ENCODE results near the gene FBLN1.
"Not testable (repeated sequence)": the region's sequence is repeated elsewhere in the genome, so short reads cannot be mapped to it uniquely, and the experiment has no call there.

FBLN1 gene

DNA sequence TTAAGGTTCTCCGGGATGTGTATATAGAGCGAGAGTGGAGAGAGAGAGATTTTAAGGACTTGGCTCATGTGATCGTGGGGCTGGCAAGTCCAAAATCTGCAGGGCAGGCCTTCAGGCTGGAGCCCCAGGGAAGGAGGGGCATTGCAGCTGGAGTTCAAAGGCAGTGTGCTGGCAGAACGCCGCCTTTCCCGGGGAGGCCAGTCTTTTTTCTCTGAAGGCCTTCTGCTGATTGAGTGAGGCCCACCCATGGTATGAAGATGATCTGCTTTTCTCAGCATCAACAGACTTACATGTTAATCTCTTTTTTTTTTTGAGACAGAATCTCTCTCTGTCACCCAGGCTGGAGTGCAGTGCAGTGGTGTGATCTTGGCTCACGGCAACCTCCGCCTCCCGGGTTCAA lies 25.4 kb downstream of the FBLN1 start:
- no peak for DNase-seq (ENCODE audit: low read depth in 2 of 2)

DNA sequence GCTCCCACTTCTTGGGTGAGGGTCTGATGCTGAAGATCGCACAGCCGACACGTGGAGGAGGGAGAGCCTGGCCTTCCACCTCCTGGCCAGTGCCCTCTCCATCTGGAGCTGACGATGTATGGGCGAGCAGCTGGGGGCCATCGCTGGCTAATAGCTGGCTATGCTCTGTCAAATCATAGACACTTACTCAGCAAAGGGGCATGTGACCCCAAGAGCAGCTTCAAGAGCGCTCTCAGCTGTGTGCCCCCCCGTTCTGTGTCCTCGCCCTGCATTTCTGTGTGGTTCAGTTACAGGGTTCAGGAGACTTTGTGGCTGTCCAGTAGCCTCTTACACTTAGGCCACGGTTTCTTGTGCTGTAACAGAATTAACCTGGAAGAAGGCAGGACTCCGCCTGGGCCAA lies 26.4 kb downstream of the FBLN1 start:
- DNase-seq (ENCODE audit: low read depth in 2 of 2), result no peak

DNA sequence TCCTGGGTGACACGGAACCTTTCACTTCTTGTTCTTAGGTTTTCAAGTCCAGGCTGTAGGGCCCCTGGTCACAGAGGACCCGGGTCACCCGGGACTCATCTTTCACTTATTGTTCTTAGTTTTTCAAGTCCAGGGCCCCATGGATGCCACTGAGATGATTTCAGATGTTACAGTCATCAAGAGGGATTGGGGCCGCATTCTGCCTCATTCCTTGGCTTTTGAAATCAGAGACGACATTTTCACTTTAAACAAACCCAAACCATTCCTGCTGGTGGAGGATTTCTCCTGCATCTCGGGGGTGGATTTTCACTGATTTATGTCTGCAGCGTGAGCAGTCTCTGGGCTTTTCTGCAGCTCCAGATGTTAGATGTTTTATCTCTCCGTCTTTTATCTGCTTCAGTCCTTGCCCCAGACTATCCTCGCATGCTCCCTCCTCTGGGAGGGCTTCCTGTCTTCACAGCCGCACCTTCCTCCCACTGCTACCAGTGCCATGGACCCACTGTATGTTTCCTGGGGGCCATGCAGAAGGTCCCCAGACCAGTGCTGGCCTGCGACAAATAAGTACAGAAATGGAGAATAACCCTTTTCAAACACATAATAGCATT lies 27.4 kb downstream of the FBLN1 start:
- no peak for DNase-seq (ENCODE audit: low read depth in 2 of 2)

DNA sequence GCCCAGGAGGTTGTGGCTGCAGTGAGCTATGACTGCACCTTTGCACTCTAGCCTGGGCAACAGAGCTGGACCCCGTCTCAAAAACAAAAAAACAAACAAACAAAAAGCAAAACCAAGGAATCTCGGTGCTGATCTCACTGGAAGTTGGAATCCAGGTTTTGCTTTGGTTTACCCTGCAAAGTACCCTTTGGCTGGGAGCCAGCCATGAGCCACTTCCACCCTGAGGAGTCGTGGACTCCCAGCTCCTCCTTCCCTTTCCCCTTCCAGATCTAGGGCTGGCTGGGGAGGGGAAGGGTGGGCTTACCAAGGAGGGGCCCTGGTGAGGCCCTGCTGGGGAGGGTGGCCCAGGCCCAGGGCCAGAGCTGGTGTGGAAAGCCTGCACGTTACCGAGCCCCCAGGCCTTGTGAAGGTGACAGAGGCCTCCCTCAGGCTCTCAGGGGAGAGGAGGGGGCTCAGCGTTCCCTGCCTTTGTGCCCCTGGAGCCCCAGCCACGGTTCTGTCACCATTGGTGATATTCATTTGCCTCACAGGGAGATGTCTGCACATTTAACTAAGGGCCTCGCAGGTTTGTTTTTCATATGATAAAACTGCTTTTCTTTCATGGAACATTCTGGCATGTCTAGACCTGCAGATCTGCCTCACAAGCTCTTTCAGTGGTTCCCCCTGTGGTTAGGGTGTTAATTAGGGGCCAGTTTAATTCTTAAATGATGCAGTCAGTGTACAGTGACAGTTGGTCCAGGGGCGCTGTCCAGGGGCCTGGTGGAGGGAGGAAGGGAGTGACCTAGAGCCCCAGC lies 29.0 kb downstream of the FBLN1 start:
- DNase-seq (ENCODE audit: low read depth in 2 of 2), result no peak

DNA sequence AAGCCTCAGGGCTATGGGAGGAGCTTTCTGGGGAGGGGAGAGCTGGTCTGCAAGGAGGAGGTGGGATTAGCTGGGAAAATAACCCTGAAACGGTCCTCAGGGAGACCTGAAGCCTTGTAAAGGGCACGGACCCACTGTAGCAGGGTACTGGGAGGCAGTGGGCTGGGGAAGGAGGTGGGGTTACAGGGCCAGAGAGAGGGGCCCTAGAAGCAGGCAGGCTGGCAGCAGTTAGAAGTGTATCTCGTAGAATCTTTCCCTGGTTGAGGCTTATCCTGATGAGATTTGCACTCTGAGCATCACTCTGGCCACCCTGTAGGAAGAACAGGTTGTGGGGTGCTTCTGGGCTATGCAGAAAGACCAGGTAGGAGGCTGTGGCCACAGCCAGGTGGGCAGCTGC lies 29.6 kb downstream of the FBLN1 start:
- no peak for DNase-seq (ENCODE audit: low read depth in 2 of 2)

DNA sequence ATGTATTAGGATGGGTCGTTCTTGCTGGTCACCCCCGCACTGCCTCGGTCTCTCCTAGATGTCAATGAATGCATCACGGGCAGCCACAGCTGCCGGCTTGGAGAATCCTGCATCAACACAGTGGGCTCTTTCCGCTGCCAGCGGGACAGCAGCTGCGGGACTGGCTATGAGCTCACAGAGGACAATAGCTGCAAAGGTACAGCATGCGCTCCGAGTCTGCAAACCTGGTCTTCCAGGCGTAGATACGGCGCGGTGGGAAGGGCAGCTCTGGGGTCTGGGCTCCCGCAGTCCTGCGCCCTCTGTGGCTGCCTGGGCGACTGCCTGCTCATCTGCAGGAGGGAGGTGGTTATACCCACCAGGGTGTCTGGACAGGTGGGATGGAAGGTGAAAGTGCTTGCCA lies 31.0 kb downstream of the FBLN1 start:
- DNase-seq (ENCODE audit: low read depth in 2 of 2), result no peak

DNA sequence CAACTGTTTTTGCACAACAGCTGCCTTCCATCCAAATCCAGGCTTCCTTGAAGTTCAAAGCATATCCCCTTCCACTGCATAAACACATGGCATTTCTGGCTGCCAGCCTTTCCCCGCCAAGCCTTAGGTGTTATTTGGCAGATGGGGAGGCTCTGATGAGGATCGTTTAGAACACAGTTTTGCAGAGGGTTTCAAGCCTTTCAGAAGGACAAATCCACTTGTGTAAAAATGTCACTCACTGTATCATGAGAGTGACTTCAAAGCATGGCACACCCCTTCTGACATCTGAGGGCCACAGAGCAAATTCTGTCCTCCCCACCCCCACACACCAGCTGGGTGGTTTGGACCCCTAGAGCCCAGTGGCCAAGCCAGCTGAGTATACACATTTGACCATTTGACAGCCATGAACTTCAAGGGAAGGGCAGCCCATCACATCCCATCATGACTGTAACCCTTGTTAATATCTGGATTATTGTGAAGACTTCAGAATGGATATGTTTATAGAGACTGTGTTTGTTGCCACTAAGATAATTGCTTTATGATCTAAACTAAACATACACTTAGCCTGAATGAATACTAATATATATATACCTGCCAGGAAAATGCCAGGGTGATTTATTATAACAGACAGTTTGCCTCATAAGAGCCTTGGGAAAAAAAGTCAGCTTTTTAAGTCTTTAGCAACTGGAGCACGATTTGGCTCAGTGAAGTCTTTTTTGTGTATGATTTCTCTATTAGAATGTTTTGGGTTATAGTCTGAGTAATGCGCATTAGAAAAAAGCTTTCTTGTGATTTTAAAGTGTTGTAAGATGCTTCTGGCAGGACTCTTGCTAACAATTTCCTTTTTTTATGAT lies 31.9 kb downstream of the FBLN1 start:
- DNase-seq (ENCODE audit: low read depth in 2 of 2), result no peak

DNA sequence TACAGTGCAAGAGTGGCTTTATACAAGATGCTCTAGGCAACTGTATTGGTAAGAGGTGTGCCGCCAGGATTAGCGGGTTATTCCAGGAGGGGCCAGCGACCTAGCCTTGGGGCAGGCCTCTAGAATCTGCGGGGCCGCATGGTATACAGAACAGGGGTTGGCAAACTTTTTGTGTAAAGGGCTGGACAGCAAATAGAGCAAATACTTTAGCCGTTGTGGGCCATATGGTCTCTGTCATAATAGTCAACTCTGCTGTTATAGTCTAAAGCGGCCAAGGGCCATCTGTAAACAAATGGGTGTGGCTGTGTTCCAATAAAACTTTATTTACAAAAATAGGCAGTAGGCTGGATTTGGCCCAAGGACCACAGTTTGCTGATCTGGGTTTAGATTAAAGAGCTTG lies 32.6 kb downstream of the FBLN1 start:
- DNase-seq (ENCODE audit: low read depth in 2 of 2), result no peak

DNA sequence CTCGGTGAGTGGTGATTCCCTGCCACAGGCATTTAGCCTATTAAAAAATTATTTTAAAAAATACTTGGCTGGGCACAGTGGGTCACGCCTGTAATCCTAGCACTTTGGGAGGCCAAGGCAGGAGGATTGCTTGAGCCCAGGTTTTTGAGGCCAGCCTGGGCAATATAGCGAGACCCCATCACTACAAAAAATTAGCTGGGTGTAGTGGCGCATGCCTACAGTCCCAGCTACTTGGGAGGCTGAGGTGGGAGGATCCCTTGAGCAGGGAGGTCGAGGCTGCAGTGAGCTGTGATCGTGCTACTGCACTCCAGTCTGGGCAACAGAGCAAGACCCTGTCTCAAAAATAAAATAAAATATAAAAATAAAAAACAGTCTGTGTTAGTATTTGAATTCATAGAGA lies 33.2 kb downstream of the FBLN1 start:
- DNase-seq (ENCODE audit: low read depth in 2 of 2), result not testable (repeated sequence)

DNA sequence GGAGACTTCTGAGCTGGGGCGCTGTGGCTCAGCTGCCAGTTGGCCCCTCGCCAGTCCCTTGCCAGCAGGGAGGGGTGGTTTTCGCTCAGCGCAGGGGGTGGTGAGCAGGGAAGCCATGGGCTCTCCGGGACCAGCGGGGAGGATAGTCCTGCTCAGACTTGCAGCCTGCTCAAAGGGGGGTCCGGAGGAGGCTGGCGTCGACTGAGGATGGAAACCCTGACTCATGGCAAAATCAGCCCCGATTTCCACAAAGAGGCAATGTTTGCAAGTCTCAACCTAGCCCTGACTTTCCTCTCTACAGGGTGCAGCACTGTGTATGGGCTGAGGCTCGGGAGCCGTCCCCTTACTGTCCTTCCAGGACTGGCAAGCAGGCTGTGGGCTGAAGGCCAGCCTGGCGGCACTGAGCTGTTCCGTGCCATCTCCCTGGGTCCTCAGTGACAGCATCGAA lies 35.1 kb downstream of the FBLN1 start:
- DNase-seq (ENCODE audit: low read depth in 2 of 2), result no peak

DNA sequence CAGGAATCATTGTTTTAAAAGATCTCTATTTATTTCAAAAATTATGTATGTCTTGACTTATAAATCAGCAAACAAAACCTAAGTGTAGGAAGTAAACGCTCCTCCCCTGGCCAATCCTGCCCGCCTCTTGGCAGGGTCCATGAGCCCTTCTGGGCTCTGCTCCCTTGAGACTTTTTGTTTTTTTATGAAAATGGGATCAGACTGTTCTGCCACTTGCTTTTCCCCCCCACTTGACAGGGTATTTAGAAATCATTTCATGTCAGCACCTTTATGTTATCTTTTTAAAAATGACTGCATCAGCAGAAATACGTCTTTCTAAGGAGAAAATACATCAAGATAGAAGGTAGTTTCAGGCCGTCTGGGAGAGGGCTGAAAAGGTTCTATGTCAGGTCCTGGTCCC lies 35.6 kb downstream of the FBLN1 start:
- no peak for DNase-seq (ENCODE audit: low read depth in 2 of 2)

DNA sequence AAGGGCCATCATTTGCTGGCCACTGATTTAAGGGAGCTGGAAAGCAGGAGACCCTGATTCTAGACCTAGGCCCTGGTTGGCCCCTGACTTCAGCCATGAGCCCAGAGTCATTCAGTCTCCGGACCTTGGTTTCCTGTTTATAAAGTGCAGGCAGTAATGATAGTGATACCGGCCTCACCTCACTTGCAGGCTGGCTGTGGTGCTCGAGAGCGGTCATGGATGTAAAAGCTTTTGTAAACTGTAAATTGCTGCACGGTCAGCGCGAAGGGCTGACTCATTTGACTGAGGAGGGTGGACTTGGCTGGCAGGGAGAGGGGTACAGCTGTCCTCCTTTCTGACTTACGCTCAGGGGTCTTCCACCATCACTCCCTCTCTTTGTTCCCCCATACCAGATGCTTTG lies 37.4 kb downstream of the FBLN1 start:
- no peak for DNase-seq (ENCODE audit: low read depth in 2 of 2)

DNA sequence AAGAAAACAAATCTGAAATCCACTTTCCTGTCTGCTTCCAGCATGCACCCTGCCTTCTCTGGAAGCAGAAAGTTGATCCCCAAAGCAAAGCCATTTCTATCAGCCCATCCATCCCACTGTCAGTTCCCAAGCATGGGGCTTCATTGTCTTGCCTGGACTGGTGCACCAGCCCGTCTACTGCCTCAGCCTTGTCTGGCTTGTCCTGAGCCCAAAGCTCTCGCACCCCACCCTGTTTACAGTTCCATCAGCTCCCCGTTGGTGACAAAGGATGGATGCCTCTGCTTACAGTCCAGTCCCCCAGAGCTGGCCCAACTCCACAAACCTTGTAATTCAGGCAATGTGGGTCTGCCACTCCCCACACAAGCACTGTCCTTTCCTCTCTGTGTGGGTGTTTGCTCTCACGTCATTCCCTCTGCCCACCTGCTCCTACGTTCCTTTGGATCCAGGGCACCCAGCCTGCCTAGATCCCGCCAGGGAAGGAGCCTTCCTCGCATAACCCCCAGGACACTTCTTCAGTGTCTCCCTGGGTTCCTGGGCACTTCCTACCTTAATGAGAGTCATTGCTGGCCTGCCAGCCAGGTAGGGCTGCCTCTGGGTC lies 38.8 kb downstream of the FBLN1 start:
- no peak for DNase-seq (ENCODE audit: low read depth in 2 of 2)

DNA sequence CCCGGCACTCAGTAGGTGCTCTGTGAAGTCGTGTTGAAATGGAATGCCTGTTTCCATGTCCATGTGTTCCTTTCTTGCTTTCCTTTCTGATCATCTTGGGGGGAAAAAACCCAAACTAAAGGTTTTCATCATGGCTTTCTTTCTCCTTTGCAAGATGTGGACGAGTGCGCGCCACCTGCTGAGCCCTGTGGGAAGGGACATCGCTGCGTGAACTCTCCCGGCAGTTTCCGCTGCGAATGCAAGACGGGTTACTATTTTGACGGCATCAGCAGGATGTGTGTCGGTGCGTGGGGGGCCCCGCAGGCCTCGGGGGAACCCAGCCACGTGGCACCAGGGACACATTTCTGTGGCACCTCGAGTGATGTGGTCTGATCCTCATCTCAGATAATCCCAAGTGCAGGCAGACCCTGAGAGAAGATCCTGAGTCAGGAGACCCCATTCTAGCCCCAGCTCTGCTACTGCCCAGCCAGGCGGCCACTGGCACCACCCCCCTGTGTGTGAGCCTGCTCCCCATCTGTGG lies 39.4 kb downstream of the FBLN1 start:
- no peak for DNase-seq (ENCODE audit: low read depth in 2 of 2)

DNA sequence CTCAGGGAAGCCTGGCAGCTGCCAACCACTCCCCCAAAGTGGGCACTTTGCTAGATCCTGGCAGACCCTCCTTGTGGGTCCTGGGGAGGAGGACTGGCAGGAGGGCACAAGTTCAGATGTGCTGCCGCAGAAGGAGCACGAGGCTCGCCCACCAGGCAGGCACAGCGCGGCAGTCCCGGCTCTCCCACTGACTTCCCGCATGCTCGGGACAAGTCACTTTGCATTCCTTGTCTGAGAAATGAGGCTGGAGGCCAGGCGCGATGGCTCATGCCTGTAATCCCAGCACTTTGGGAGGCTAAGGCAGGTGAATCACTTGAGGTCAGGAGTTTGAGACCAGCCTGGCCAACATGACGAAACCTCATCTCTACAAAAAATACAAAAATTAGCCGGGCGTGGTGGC lies 40.1 kb downstream of the FBLN1 start:
- DNase-seq (ENCODE audit: low read depth in 2 of 2), result not testable (repeated sequence)

DNA sequence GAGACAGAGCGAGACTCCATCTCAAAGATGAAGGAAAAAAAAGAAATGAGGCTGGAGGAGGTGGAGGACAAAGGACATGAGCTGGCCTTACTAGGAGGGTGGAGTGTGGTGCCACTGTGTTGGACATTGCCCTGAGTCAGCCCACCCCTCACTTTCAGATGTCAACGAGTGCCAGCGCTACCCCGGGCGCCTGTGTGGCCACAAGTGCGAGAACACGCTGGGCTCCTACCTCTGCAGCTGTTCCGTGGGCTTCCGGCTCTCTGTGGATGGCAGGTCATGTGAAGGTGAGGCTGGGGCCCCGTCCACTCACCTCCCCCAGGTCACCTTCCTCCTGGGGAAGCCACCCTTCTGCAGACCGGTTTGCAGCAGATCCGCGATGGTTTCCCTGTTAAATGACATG lies 40.6 kb downstream of the FBLN1 start:
- no peak for DNase-seq (ENCODE audit: low read depth in 2 of 2)

DNA sequence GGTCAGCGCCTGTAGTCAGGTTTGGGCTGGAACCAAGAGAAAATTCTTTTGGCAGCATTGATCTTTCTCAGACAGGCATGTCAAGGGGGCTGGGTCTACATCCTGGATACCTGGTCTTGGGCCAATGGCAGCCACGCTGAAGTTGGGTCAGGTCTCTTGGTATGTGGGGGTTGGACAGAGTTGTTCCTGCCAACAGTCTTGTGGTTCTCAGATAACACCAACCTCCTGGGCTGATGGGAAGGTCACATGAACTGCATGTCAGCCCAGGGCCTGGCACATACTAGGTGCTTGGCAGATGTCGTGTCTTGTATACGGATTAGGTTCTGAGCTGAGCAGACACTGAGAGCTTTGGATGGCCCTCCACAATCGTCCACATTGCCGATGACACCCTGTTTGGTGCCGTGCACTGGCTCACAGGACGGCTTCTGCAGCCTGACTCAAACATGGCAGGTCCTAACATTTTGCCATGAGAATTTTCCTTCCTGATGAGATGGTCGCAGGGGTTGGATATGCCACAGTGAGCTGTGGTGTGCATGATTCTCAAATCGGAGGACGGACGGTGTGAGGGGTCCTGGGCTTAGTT lies 42.0 kb downstream of the FBLN1 start:
- no peak for DNase-seq (ENCODE audit: low read depth in 2 of 2)

DNA sequence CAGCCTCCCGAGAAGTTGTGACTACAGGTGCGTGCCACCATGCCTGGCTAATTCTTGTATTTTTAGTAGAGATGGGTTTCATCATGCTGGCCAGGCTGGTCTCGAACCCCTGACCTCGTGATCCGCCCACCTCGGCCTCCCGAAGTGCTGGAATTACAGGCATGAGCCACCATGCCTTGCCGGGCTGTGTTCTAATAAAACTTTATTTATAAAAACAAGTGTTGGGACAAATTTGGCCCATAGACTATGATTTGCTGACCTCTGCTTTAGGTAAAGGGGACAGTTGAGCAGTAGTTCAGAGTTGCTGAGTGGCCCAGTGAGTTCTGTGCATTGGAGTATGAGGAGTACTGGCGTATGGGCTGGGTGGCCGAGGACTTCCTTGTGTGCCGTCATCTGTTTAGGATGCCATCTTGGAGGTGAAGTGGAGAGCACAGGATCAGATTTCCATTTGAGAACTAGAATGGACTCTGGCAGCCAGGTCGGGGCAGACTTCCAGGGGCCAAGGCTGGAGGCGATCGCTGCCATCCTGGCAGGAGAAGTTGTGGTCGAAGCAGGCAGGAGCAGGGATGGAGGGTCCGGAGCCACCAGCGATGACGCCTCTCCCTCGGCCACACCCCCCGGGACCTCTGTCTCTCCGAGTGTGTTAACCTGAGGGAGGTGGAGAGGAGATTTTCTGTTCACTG lies 43.8 kb downstream of the FBLN1 start:
- DNase-seq (ENCODE audit: low read depth in 2 of 2), result no peak

DNA sequence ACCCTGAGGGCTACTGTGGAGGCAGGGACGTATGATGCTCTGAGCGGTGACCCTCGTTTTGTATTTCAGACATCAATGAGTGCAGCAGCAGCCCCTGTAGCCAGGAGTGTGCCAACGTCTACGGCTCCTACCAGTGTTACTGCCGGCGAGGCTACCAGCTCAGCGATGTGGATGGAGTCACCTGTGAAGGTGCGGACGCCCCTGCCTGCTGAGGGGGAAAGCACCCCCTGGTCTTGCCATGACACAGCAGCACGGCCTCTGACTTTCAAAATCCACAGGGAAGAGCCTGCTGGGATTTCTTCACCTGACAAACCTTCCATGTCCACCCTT lies 44.3 kb downstream of the FBLN1 start:
- DNase-seq (ENCODE audit: low read depth in 2 of 2), result no peak

DNA sequence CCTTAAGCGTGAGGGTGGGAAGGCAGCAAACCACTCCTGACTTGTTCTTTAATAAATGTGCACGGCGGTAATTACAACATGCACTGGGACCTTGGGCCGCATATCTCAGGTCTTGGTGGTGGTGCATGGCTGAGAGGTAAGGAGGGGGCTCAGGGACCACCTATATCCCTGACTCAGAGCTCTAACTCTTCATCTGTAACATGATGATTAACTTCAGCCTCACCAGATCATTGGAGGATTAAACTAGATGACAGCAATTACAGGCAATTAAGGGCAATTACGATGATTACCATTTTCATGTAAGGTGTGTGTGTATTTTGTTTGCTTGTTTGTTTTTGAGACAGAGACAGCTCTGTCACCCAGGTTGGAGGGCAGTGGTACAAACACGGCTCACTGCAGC lies 45.0 kb downstream of the FBLN1 start:
- DNase-seq (ENCODE audit: low read depth in 2 of 2), result no peak

DNA sequence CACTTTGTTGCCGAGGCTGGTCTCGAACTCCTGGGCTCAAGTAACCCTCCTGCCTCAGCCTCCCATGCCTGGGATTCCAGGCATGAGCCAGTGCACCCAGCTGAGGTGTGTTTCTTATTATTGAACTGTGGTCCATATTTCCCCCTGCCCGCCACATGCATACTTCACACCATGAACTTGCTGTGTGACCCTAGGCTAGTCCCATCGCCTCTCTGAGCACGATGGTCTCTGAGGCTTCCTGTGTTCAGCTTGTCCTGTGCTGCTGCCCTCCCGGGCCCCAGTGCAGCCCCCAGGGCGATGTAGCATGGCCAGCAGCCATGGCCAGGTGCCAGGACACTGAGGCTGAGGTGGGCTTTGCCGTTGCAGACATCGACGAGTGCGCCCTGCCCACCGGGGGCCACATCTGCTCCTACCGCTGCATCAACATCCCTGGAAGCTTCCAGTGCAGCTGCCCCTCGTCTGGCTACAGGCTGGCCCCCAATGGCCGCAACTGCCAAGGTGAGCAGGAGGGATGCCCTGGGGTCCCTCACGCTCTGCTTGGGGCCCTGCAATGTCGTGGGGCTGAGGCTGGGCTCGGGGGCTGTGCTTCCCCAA lies 45.7 kb downstream of the FBLN1 start:
- DNase-seq (ENCODE audit: low read depth in 2 of 2), result no peak
